CD14-positive monocyte (primary cell): ENCODE measurements around the gene IL16. TPM values are rescaled to one million over a fixed set of nuclear protein-coding genes. Genes with fewer than 3 reads are reported as not detected.
A peak's percentile ranks its signal among the peaks of the same experiment; 100 is the strongest.

ENCODE experiments used
- DNase-seq, 3 donors: peaks; one replicate each; pipeline ENCODE4 v3.0.0-alpha.2; 2011 to 2022
- H2AFZ ChIP-seq: 2 replicates; pipeline ENCODE4 v1.6.0; 2012; ENCODE audit warnings: mild to moderate bottlenecking, low read depth, low read length, inconsistent platforms; ENCODE audit not compliant: insufficient read depth, poor library complexity, severe bottlenecking
- H3K27ac ChIP-seq, 2 donors: 1 replicate in 1 of 2; 2 replicates in 1 of 2; pipeline ENCODE4 v1.5.1; 2012 to 2013; ENCODE audit warnings: low read length in 2 of 2, control low read depth in 1 of 2, inconsistent platforms in 1 of 2, low read depth in 1 of 2, mild to moderate bottlenecking in 1 of 2
- H3K27me3 ChIP-seq, 2 donors: one replicate each; pipeline versions ENCODE4 v1.6.0 to v1.6.1; 2011 to 2013; ENCODE audit warnings: low read length in 2 of 2; ENCODE audit not compliant: control insufficient read depth in 2 of 2, insufficient read depth in 2 of 2
- H3K36me3 ChIP-seq, 2 donors: replicated peaks in 1 of 2; 1 replicate in 1 of 2; 2 replicates in 1 of 2; pipeline versions ENCODE4 v1.5.1 to v1.6.1; 2012 to 2013; ENCODE audit warnings: low read length in 2 of 2, control low read depth in 1 of 2, inconsistent platforms in 1 of 2, mild to moderate bottlenecking in 1 of 2; ENCODE audit not compliant: insufficient read depth in 2 of 2, control insufficient read depth in 1 of 2
- H3K4me1 ChIP-seq, 2 donors: 1 replicate in 1 of 2; 2 replicates in 1 of 2; pipeline versions ENCODE4 v1.5.1 to v1.6.1; 2012 to 2013; ENCODE audit warnings: low read length in 2 of 2, control low read depth in 1 of 2, inconsistent platforms in 1 of 2, mild to moderate bottlenecking in 1 of 2, moderate library complexity in 1 of 2; ENCODE audit not compliant: insufficient read depth in 2 of 2, control insufficient read depth in 1 of 2
- H3K4me2 ChIP-seq: replicated peaks from 2 replicates; pipeline ENCODE3; 2012; ENCODE audit warnings: low read length, moderate library complexity, mild to moderate bottlenecking; ENCODE audit not compliant: poor library complexity, severe bottlenecking; ENCODE audit errors: extremely low read depth
- H3K4me3 ChIP-seq, 3 experiments: fragments of 200-600 bp in 1 of 3; sonication (generic) in 1 of 3; replicated peaks in 1 of 3; 1 replicate in 2 of 3; 2 replicates in 1 of 3; pipeline ENCODE4 v1.5.1; 2011 to 2013; ENCODE audit warnings: low read length in 3 of 3, mild to moderate bottlenecking in 3 of 3, control low read depth in 2 of 3, low read depth in 2 of 3, inconsistent platforms in 1 of 3, moderate library complexity in 1 of 3
- H3K79me2 ChIP-seq: 2 replicates; pipeline ENCODE4 v1.6.0; 2012; ENCODE audit warnings: mild to moderate bottlenecking, control low read depth, inconsistent platforms, low read length, moderate library complexity; ENCODE audit not compliant: insufficient read depth
- H3K9ac ChIP-seq: 2 replicates; pipeline ENCODE4 v1.6.0; 2017; ENCODE audit warnings: low read length, mild to moderate bottlenecking; ENCODE audit not compliant: insufficient read depth, poor library complexity, severe bottlenecking
- H3K9me3 ChIP-seq, 2 donors: replicated peaks in 1 of 2; 1 replicate in 1 of 2; 2 replicates in 1 of 2; pipeline versions ENCODE4 v1.5.1 to v1.6.1; 2012 to 2013; ENCODE audit warnings: low read length in 2 of 2, control low read depth in 1 of 2; ENCODE audit not compliant: control insufficient read depth in 1 of 2, insufficient read depth in 1 of 2
- H4K20me1 ChIP-seq: 2 replicates; pipeline ENCODE4 v1.6.0; 2012; ENCODE audit warnings: mild to moderate bottlenecking, low read length, control low read depth, moderate library complexity; ENCODE audit not compliant: insufficient read depth
- H3K27ac Mint-ChIP-seq, 7 donors: one replicate each; pipeline ENCODE4 v1.8.0; 2020; ENCODE audit warnings: mild to moderate bottlenecking in 7 of 7, mixed read lengths in 7 of 7, moderate library complexity in 6 of 7, inconsistent platforms in 2 of 7
- H3K27me3 Mint-ChIP-seq, 3 donors: one replicate each; pipeline ENCODE4 v1.8.0; 2021 to 2022; ENCODE audit warnings: low read depth in 3 of 3, mild to moderate bottlenecking in 3 of 3, mixed read lengths in 3 of 3, moderate library complexity in 3 of 3, inconsistent platforms in 1 of 3
- H3K36me3 Mint-ChIP-seq, 2 donors: one replicate each; pipeline ENCODE4 v1.8.0; 2020; ENCODE audit warnings: mixed read lengths in 2 of 2, inconsistent platforms in 1 of 2, mild to moderate bottlenecking in 1 of 2
- H3K4me1 Mint-ChIP-seq: one replicate; pipeline ENCODE4 v1.8.0; 2020; ENCODE audit warnings: mild to moderate bottlenecking, mixed read lengths
- H3K4me3 Mint-ChIP-seq, 2 donors: one replicate each; pipeline ENCODE4 v1.8.0; 2020; ENCODE audit warnings: mild to moderate bottlenecking in 2 of 2, mixed read lengths in 2 of 2, moderate library complexity in 1 of 2
- H3K9me3 Mint-ChIP-seq, 7 donors: one replicate each; pipeline ENCODE4 v1.8.0; 2020 to 2022; ENCODE audit warnings: mixed read lengths in 7 of 7, mild to moderate bottlenecking in 6 of 7, moderate library complexity in 6 of 7, inconsistent platforms in 2 of 7
- WGBS: methylation state at CpG from one replicate; pipeline ENCODE4 v1.1.5; 2013; ENCODE audit warnings: missing lambda C conversion rate; ENCODE audit not compliant: insufficient coverage; 5-methylcytosine and 5-hydroxymethylcytosine counted together
- intact Hi-C, 2 donors: fragments of 100-400 bp; cut with micrococcal nuclease; formaldehyde crosslinking; loops; one replicate each; pipeline versions ENCODE4 v1.15.0 to v1.15.1; 2023
- polyA plus RNA-seq, 3 donors: library from polyadenylated mRNA; depleted of rRNA in 1 of 3; unstranded in 2 of 3; stranded (reverse) in 1 of 3; fragments of 300-500 nt in 2 of 3; fragments of >200 nt in 1 of 3; fragmentation: Illumina TruSeq in 2 of 3; gene quantifications; 1 replicate in 2 of 3; 2 replicates in 1 of 3; pipeline ENCODE4 v1.2.3, GENCODE V29; 2012 to 2021
- TF ChIP-seq, protein P1 (sequence below): fragments of 200-600 bp; IDR thresholded peaks from one replicate; pipeline ENCODE4 v1.8.0; 2022; ENCODE audit warnings: antibody characterized with exemption, mild to moderate bottlenecking

IL16 gene
- polyA plus RNA-seq, 3 donors: 64.8 to 95.1 (median 71.5) TPM

DNA sequence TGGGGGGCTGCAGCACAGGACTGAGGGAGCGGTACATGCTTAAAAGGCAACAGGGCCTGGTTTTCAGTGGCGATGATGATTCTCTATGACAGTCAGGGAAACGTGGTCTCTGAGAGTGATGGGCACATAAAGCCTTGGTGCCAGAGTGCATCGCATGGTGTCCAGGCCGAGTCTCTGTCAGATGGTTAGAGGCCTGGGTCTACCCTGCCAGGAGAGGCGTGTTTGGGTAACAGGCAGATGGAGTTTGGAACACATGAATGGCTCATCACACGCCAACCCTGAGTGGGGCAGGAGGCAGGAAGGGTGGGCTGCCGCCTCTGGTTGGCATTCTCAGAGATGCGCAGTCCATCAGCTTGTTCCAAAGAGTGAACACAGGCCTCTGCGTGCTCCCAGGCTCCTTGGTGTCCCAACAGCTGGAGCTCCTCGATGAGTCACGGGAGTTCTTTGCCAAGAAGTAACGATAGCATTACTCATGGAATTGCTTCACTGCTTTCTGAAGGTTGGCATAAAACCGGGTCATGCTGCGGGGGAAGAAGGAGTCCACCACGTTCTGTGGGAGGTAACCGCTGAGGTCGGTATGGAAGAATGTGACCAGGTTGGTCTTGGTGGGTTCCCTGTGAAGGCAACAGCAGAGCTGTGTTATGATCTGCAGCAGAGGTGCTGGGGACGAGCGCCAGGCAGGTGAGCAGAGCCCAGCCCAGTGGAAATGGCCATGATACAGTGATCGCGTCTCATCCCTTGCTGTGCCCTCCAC is 116.3 kb downstream of the IL16 start:
- no peak overlapping the region for H2AFZ ChIP-seq
- peak overlapping the region in 1 of 2 donors; percentile 35 for H3K4me3 Mint-ChIP-seq
- intact Hi-C loops: no loop called here

DNA sequence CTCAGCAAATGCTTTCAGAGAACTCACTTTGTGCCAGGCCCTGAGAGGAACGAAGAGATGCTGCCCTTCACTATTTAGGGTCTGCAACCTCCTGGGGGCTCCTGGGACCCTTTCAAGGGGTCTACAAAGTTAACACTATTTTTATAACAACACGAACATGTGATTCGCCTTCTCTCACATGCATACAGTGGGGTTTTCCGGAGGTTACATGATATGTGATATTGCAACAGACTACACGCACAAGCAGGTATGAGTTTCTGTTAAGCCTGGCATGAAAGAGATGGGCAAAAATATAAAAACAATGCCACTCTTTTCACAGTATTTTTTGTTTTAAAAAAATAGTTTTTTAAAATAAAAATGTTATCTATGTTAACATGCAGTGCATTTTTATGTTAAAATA is 117.0 kb downstream of the IL16 start:
- Histone ChIP-seq H3K9ac (no peak overlapping the region), H4K20me1 (peaks cover 35% of the 10 kb centered on the region), H2AFZ (no peak overlapping the region), H3K4me3 (no peak overlapping the region), H3K4me2 (peak overlapping the region; percentile 4), H3K27ac (peak overlapping the region; percentile 97 to 98), H3K36me3 (peaks cover 17 to 39% of the 10 kb centered on the region in 2 donors), H3K9me3 (no peaks in the 10 kb centered on the region), H3K4me1 (peaks cover 40 to 52% of the 10 kb centered on the region in 2 donors), H3K27me3 (no peaks in the 10 kb centered on the region), H3K79me2 (peaks cover 6% of the 10 kb centered on the region)
- H3K27ac Mint-ChIP-seq: peak overlapping the region; percentile 94 to 99 (median 98)
- 100% methylated on average over 1 of the region's 5 CpGs for WGBS
- TF ChIP-seq, protein P1, sequence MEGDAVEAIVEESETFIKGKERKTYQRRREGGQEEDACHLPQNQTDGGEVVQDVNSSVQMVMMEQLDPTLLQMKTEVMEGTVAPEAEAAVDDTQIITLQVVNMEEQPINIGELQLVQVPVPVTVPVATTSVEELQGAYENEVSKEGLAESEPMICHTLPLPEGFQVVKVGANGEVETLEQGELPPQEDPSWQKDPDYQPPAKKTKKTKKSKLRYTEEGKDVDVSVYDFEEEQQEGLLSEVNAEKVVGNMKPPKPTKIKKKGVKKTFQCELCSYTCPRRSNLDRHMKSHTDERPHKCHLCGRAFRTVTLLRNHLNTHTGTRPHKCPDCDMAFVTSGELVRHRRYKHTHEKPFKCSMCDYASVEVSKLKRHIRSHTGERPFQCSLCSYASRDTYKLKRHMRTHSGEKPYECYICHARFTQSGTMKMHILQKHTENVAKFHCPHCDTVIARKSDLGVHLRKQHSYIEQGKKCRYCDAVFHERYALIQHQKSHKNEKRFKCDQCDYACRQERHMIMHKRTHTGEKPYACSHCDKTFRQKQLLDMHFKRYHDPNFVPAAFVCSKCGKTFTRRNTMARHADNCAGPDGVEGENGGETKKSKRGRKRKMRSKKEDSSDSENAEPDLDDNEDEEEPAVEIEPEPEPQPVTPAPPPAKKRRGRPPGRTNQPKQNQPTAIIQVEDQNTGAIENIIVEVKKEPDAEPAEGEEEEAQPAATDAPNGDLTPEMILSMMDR: no peak
- peaks cover 66% of the 10 kb centered on the region for H3K4me1 Mint-ChIP-seq
- peaks cover 0 to 4% (median 0%) of the 10 kb centered on the region in 3 donors for H3K27me3 Mint-ChIP-seq
- intact Hi-C loops: no loop called here
- H3K9me3 Mint-ChIP-seq: peaks cover 0 to 2% (median 0%) of the 10 kb centered on the region in 7 donors
- DNase-seq: peak in 1 of 3 donors; percentile 69
- H3K4me3 Mint-ChIP-seq: no peak overlapping the region
- H3K36me3 Mint-ChIP-seq: peaks cover 61 to 67% of the 10 kb centered on the region in 2 donors

More for the DNA sequence above, 116.3 kb downstream of the IL16 start:
- Histone ChIP-seq H3K27ac (peak overlapping the region; percentile 97 to 98), H3K9ac (peak overlapping the region; percentile 72), H3K9me3 (no peaks in the 10 kb centered on the region), H3K4me1 (peaks cover 40 to 52% of the 10 kb centered on the region in 2 donors), H3K36me3 (peaks cover 24 to 39% of the 10 kb centered on the region in 2 donors), H3K4me3 (no peak overlapping the region), H3K4me2 (peak overlapping the region; percentile 27), H3K79me2 (peaks cover 8% of the 10 kb centered on the region), H4K20me1 (peaks cover 42% of the 10 kb centered on the region), H3K27me3 (no peaks in the 10 kb centered on the region)
- TF ChIP-seq, protein P1: no peak
- Mint-ChIP-seq H3K4me1 (peaks cover 66% of the 10 kb centered on the region), H3K9me3 (peaks cover 0 to 2% (median 0%) of the 10 kb centered on the region in 7 donors), H3K36me3 (peaks cover 61 to 69% of the 10 kb centered on the region in 2 donors), H3K27ac (peak overlapping the region; percentile 94 to 99 (median 98)), H3K27me3 (peaks cover 0 to 4% (median 0%) of the 10 kb centered on the region in 3 donors)
- WGBS: 62% methylated on average over 22 of the region's 22 CpGs
- DNase-seq: peak; percentile 94 to 97 (median 96)
